DOHH2 (cell line): Measurements from ENCODE around the gene PLEKHM3.

ENCODE experiments used
- H3F3A ChIP-seq: fragments of 200-600 bp; sonication (generic), shearing (Covaris generic); 2 replicates; pipeline ENCODE4 v1.6.0; 2016; ENCODE audit warnings: antibody characterized with exemption, mild to moderate bottlenecking; ENCODE audit not compliant: control insufficient read depth, insufficient read depth
- H3K27ac ChIP-seq: fragments of 200-600 bp; sonication (generic); 2 replicates; pipeline ENCODE4 v1.5.1; 2014; ENCODE audit warnings: low read depth, mild to moderate bottlenecking, low read length, moderate library complexity
- H3K27me3 ChIP-seq: fragments of 200-600 bp; sonication (generic); 2 replicates; pipeline ENCODE4 v1.6.1; 2014; ENCODE audit warnings: mild to moderate bottlenecking, low read length, mixed read lengths; ENCODE audit not compliant: control insufficient read depth
- H3K36me3 ChIP-seq: fragments of 200-600 bp; sonication (generic); 2 replicates; pipeline ENCODE4 v1.6.1; 2014; ENCODE audit warnings: mild to moderate bottlenecking, low read length, moderate library complexity, mixed read lengths; ENCODE audit not compliant: control insufficient read depth
- H3K4me1 ChIP-seq: fragments of 200-600 bp; sonication (generic); 2 replicates; pipeline ENCODE4 v1.6.1; 2014; ENCODE audit warnings: mild to moderate bottlenecking, low read length, mixed read lengths; ENCODE audit not compliant: control insufficient read depth
- H3K4me2 ChIP-seq: fragments of 200-600 bp; sonication (generic); 2 replicates; pipeline ENCODE4 v1.6.0; 2014; ENCODE audit warnings: mild to moderate bottlenecking, low read length, moderate library complexity
- H3K4me3 ChIP-seq: fragments of 200-600 bp; sonication (generic); 2 replicates; pipeline ENCODE4 v1.5.1; 2014; ENCODE audit warnings: mild to moderate bottlenecking, low read length, mixed read lengths
- H3K79me2 ChIP-seq: fragments of 200-600 bp; sonication (generic); 2 replicates; pipeline ENCODE4 v1.6.1; 2014; ENCODE audit warnings: mild to moderate bottlenecking, low read length, mixed read lengths; ENCODE audit not compliant: control insufficient read depth
- H3K9me2 ChIP-seq: fragments of 200-600 bp; sonication (generic); replicated peaks from 2 replicates; pipeline ENCODE4 v1.6.1; 2014; ENCODE audit warnings: mild to moderate bottlenecking, low read length, mixed read lengths; ENCODE audit not compliant: control insufficient read depth
- H3K9me3 ChIP-seq: fragments of 200-600 bp; sonication (generic); 2 replicates; pipeline ENCODE4 v1.6.1; 2014; ENCODE audit warnings: antibody characterized with exemption, low read length, mixed read lengths; ENCODE audit not compliant: control insufficient read depth, insufficient read depth
- H4K20me1 ChIP-seq: fragments of 200-600 bp; sonication (generic); 2 replicates; pipeline ENCODE4 v1.6.0; 2014; ENCODE audit warnings: low read depth, mild to moderate bottlenecking, antibody characterized with exemption, low read length, moderate library complexity; ENCODE audit not compliant: control insufficient read depth, insufficient read depth
- EZH2phosphoT487 ChIP-seq: fragments of 200-600 bp; sonication (generic); IDR thresholded peaks from 2 replicates; pipeline ENCODE4 v1.6.1; 2017; ENCODE audit warnings: borderline replicate concordance, mild to moderate bottlenecking, antibody characterized with exemption, low read length, moderate library complexity, mixed read lengths
- TF ChIP-seq, protein P1 (sequence below): fragments of 200-600 bp; sonication (generic); IDR thresholded peaks from one replicate; pipeline ENCODE4 v1.5.1; 2014; ENCODE audit warnings: antibody characterized with exemption, mild to moderate bottlenecking, low read depth, low read length; ENCODE audit not compliant: poor library complexity, severe bottlenecking

PLEKHM3 gene

DNA sequence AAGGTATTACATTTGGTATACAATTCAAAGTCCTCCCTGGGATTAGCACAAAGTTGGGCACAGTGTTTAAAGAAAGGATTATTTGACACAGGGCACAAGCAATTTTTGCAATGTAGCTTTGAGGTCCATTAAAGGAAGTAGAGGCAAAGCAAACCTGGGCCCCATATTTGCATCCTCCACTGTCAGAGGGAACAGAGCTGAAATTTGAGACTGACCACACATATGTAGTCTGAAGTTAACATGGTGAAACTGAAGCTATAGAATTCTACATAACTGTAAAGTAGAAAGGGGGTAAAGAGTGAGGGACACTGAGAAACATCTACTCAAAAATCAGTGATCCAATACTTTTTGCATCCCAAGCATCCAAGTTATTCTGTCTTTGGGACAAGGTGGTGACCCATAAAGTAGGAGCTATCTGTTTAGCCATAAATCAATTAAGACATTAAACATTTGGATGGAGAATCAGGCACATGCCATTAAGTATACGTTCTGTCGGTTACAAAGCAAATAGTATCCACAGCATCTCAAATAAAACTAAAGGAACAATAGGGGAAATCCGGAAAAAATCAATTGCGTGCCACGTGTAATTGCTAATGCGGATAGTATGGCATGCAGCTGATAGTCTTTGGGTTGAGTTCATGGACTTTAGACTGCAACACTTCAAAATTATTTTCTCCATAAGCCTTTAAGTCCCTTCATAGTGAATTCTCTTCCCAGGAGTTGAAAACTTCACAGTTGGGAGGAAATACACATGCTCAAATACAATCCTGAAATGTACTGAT, 72.6 kb downstream of the PLEKHM3 start:
- peak overlapping the region; percentile 23 for H3K4me3 ChIP-seq
- H3K4me1 ChIP-seq: peaks cover 17% of the 10 kb centered on the region
- H3K36me3 ChIP-seq: no peaks in the 10 kb centered on the region
- no peaks in the 10 kb centered on the region for H4K20me1 ChIP-seq
- 0 out of 2 replicates have a peak, but pooled peaks cover 2% of the 10 kb centered on the region for H3F3A ChIP-seq
- no peak overlapping the region for H3K27ac ChIP-seq
- H3K9me2 ChIP-seq: no peaks in the 10 kb centered on the region
- H3K79me2 ChIP-seq: no peaks in the 10 kb centered on the region
- H3K9me3 ChIP-seq: no peaks in the 10 kb centered on the region
- H3K27me3 ChIP-seq: no peaks in the 10 kb centered on the region
- peak overlapping the region; percentile 61 for H3K4me2 ChIP-seq
- TF ChIP-seq, protein P1, sequence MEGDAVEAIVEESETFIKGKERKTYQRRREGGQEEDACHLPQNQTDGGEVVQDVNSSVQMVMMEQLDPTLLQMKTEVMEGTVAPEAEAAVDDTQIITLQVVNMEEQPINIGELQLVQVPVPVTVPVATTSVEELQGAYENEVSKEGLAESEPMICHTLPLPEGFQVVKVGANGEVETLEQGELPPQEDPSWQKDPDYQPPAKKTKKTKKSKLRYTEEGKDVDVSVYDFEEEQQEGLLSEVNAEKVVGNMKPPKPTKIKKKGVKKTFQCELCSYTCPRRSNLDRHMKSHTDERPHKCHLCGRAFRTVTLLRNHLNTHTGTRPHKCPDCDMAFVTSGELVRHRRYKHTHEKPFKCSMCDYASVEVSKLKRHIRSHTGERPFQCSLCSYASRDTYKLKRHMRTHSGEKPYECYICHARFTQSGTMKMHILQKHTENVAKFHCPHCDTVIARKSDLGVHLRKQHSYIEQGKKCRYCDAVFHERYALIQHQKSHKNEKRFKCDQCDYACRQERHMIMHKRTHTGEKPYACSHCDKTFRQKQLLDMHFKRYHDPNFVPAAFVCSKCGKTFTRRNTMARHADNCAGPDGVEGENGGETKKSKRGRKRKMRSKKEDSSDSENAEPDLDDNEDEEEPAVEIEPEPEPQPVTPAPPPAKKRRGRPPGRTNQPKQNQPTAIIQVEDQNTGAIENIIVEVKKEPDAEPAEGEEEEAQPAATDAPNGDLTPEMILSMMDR: no peak
- no peak for TF ChIP-seq EZH2phosphoT487

DNA sequence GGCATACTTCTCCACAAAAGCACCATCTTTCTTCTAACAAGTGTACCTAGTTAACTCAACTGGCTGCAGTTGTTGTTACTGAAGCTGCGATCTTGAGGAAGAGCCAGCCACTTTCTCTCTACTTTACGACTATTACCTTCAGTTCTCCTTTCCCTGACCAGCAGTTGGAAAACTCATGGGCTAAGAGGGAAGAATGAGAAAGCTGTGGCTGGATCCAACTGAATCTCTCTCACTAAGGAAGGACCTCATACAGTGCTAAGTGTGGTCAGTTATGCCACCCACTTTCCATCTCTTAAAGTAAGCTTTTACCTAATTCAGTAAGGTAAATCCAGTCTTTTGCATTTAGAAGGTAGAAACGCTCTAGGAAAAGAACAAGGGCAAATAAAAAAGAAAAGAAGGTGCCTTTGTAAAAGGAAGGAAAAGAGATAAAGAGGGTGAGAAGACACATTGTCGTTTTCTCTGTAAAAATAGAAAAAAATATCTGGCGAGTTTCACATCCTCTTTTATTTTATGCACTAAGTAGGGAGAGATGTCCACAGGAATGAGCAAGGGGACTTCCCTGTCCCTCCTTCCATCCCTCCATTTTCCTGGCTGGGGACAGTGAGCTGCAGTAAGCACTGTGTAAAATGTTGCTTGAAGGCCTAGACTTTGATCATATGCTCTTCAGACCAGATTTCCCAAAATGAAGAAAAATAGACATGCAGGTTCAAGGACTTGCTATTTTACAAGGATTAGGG, 73.4 kb downstream of the PLEKHM3 start:
- Histone ChIP-seq H3K9me2 (no peaks in the 10 kb centered on the region), H3K27ac (no peak overlapping the region), H3K4me2 (peak overlapping the region; percentile 61), H3K79me2 (no peaks in the 10 kb centered on the region), H3K27me3 (no peaks in the 10 kb centered on the region), H4K20me1 (no peaks in the 10 kb centered on the region), H3K9me3 (no peaks in the 10 kb centered on the region), H3K4me1 (peaks cover 17% of the 10 kb centered on the region), H3K36me3 (no peaks in the 10 kb centered on the region), H3F3A (0 out of 2 replicates have a peak, but pooled peaks cover 2% of the 10 kb centered on the region), H3K4me3 (peak overlapping the region; percentile 28)
- TF ChIP-seq, protein P1: no peak
- TF ChIP-seq EZH2phosphoT487: no peak

DNA sequence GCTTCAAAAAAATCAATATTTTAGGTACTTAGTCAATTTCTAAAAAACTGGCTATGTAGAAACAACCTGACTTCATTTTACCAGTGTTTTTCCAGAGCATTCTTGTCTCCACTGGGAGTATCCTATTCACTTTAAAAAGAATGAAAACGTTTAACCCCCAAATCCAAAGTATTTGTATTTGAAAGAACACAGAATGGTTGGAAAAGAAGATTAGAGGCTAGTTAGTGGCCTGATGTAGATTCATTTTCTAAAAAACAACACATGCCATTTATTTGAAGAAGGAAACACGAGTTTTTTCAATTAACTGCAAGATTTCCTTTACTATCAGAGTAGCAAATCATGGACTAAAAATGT, 74.6 kb downstream of the PLEKHM3 start:
- H3K27me3 ChIP-seq: no peaks in the 10 kb centered on the region
- no peak overlapping the region for H3K27ac ChIP-seq
- no peaks in the 10 kb centered on the region for H3K9me2 ChIP-seq
- 0 out of 2 replicates have a peak, but pooled peaks cover 2% of the 10 kb centered on the region for H3F3A ChIP-seq
- no peak for TF ChIP-seq EZH2phosphoT487
- TF ChIP-seq, protein P1: no peak
- no peaks in the 10 kb centered on the region for H3K36me3 ChIP-seq
- no peak overlapping the region for H3K4me2 ChIP-seq
- H3K4me3 ChIP-seq: no peak overlapping the region
- no peaks in the 10 kb centered on the region for H3K79me2 ChIP-seq
- H3K9me3 ChIP-seq: no peaks in the 10 kb centered on the region
- H3K4me1 ChIP-seq: peaks cover 17% of the 10 kb centered on the region
- H4K20me1 ChIP-seq: no peaks in the 10 kb centered on the region
